SK-N-SH (cell line): ENCODE data around the gene DMD. TPM values are rescaled to one million over a fixed set of nuclear protein-coding genes. Genes with fewer than 3 reads are reported as not detected.

ENCODE experiments used
- CTCF ChIA-PET: fragments of 300-600, 350-600 bp; formaldehyde crosslinking; extraction: SDS; loops from one replicate; lab custom pipeline; 2021; lab: Yijun Ruan, JAX
- POLR2A ChIA-PET: fragments of 350-600 bp; sonication (Branson Sonifier 250); formaldehyde crosslinking; extraction: SDS; loops from one replicate; lab custom pipeline; 2020; ENCODE audit warnings: antibody characterized with exemption, inconsistent platforms; lab: Yijun Ruan, JAX
- DNase-seq: peaks from one replicate; pipeline ENCODE4 v3.0.0; 2012
- H2AFZ ChIP-seq: fragments of 200-600 bp; sonication (generic); 2 replicates; pipeline ENCODE4 v1.8.1; 2016; ENCODE audit warnings: antibody characterized with exemption, mild to moderate bottlenecking, low read depth
- H3F3A ChIP-seq: fragments of 200-600 bp; sonication (generic); replicated peaks from 2 replicates; pipeline ENCODE3; 2016; ENCODE audit warnings: antibody characterized with exemption, mild to moderate bottlenecking; ENCODE audit not compliant: insufficient read depth
- H3K27ac ChIP-seq, 2 experiments: fragments of 200-500 bp in 1 of 2; fragments of 200-600 bp in 1 of 2; sonication (Bioruptor generic) in 1 of 2; sonication (generic), shearing (Covaris generic) in 1 of 2; 2 replicates each; pipeline versions ENCODE4 v1.5.1 to v1.6.1; 2014 to 2016; ENCODE audit warnings: low read depth in 2 of 2, inconsistent platforms in 1 of 2, low read length in 1 of 2, mild to moderate bottlenecking in 1 of 2, mixed read lengths in 1 of 2
- H3K27me3 ChIP-seq: fragments of 200-600 bp; sonication (generic), shearing (Covaris generic); 2 replicates; pipeline ENCODE4 v1.6.1; 2016; ENCODE audit warnings: mixed run types; ENCODE audit not compliant: insufficient read depth
- H3K36me3 ChIP-seq, 2 experiments: fragments of 200-500 bp in 1 of 2; fragments of 200-600 bp in 1 of 2; sonication (Bioruptor generic) in 1 of 2; sonication (generic) in 1 of 2; replicated peaks in 1 of 2; 2 replicates each; pipeline versions ENCODE3 to v1.5.1; 2014 to 2016; ENCODE audit warnings: low read length in 1 of 2, mild to moderate bottlenecking in 1 of 2; ENCODE audit not compliant: insufficient read depth in 2 of 2, control insufficient read depth in 1 of 2
- H3K4me1 ChIP-seq, 2 experiments: fragments of 200-500 bp in 1 of 2; fragments of 200-600 bp in 1 of 2; sonication (Bioruptor generic) in 1 of 2; sonication (generic), shearing (Covaris generic) in 1 of 2; 2 replicates each; pipeline versions ENCODE4 v1.5.1 to v1.6.1; 2014 to 2016; ENCODE audit warnings: low read depth in 1 of 2, low read length in 1 of 2, mixed run types in 1 of 2; ENCODE audit not compliant: insufficient read depth in 2 of 2, control insufficient read depth in 1 of 2
- H3K4me2 ChIP-seq: fragments of 200-600 bp; sonication (generic), shearing (Covaris generic); 2 replicates; pipeline ENCODE4 v1.6.1; 2017; ENCODE audit warnings: mixed run types
- H3K4me3 ChIP-seq, 2 experiments: fragments of 200-500 bp in 1 of 2; fragments of 200-600 bp in 1 of 2; sonication (Bioruptor generic) in 1 of 2; sonication (generic), shearing (Covaris generic) in 1 of 2; 2 replicates each; pipeline versions ENCODE4 v1.5.1 to v1.8.1; 2014 to 2016; ENCODE audit warnings: low read depth in 2 of 2, inconsistent platforms in 1 of 2, low read length in 1 of 2, mild to moderate bottlenecking in 1 of 2, mixed read lengths in 1 of 2, moderate library complexity in 1 of 2
- H3K79me2 ChIP-seq: fragments of 200-600 bp; sonication (generic); 2 replicates; pipeline ENCODE4 v1.8.1; 2017; ENCODE audit warnings: mild to moderate bottlenecking; ENCODE audit not compliant: insufficient read depth
- H3K9ac ChIP-seq: fragments of 200-600 bp; sonication (generic); 2 replicates; pipeline ENCODE4 v1.6.1; 2017; ENCODE audit warnings: mixed run types
- H3K9me2 ChIP-seq: fragments of 200-600 bp; sonication (generic); 2 replicates; pipeline ENCODE4 v1.6.1; 2017; ENCODE audit warnings: mixed run types
- H3K9me3 ChIP-seq: fragments of 200-600 bp; sonication (generic); 2 replicates; pipeline ENCODE4 v1.6.1; 2017; ENCODE audit warnings: mixed run types, mild to moderate bottlenecking, moderate library complexity
- H4K20me1 ChIP-seq: fragments of 200-600 bp; sonication (generic); 2 replicates; pipeline ENCODE4 v1.6.1; 2017; ENCODE audit warnings: mild to moderate bottlenecking, mixed run types; ENCODE audit not compliant: insufficient read depth
- CHD2 ChIP-seq: fragments of 150-350 bp; IDR thresholded peaks from 2 replicates; pipeline ENCODE4 v1.6.1; 2018; ENCODE audit warnings: low read length; ENCODE audit not compliant: partially characterized antibody
- ELF1 ChIP-seq: IDR thresholded peaks from 2 replicates; pipeline ENCODE4 v1.4.0; 2012
- EP300 ChIP-seq, 2 experiments: IDR thresholded peaks; 2 replicates each; pipeline versions ENCODE4 v1.4.0 to v1.6.1; 2012; ENCODE audit warnings: borderline replicate concordance in 1 of 2, low read depth in 1 of 2, low read length in 1 of 2
- EZH2phosphoT487 ChIP-seq: fragments of 200-600 bp; sonication (generic); IDR thresholded peaks from 2 replicates; pipeline ENCODE4 v1.6.1; 2017; ENCODE audit warnings: low read depth, mixed run types, mild to moderate bottlenecking, antibody characterized with exemption, moderate library complexity, borderline replicate concordance
- FOXM1 ChIP-seq: IDR thresholded peaks from 2 replicates; pipeline ENCODE4 v1.4.0; 2012; ENCODE audit warnings: low read depth, mild to moderate bottlenecking
- GABPA ChIP-seq: IDR thresholded peaks from 2 replicates; pipeline ENCODE4 v1.4.0; 2012; ENCODE audit warnings: low read depth, mild to moderate bottlenecking
- GATA2 ChIP-seq: sonication (generic); formaldehyde crosslinking; IDR thresholded peaks from 2 replicates; pipeline ENCODE4 v1.5.0; 2020; ENCODE audit warnings: mild to moderate bottlenecking, missing genetic modification reagents
- MAX ChIP-seq: IDR thresholded peaks from 2 replicates; pipeline ENCODE4 v1.4.0; 2012; ENCODE audit warnings: low read depth
- MEF2A ChIP-seq: IDR thresholded peaks from 2 replicates; pipeline ENCODE4 v1.4.0; 2012; ENCODE audit warnings: low read depth, borderline replicate concordance
- NRF1 ChIP-seq: IDR thresholded peaks from 2 replicates; pipeline ENCODE4 v1.6.1; 2012; ENCODE audit warnings: low read depth, mild to moderate bottlenecking, low read length
- RAD21 ChIP-seq: IDR thresholded peaks from 2 replicates; pipeline ENCODE4 v1.6.1; 2012; ENCODE audit warnings: mild to moderate bottlenecking, low read length
- RCOR1 ChIP-seq: fragments of 150-350 bp; IDR thresholded peaks from 2 replicates; pipeline ENCODE4 v1.6.1; 2017; ENCODE audit warnings: antibody characterized with exemption, low read length
- RXRA ChIP-seq: IDR thresholded peaks from 2 replicates; pipeline ENCODE4 v1.4.0; 2012; ENCODE audit warnings: low read depth, mild to moderate bottlenecking, borderline replicate concordance
- TCF12 ChIP-seq: IDR thresholded peaks from 2 replicates; pipeline ENCODE4 v1.4.0; 2012
- WGBS: methylation state at CpG from one replicate; pipeline ENCODE4 v1.1.6; 2017; ENCODE audit warnings: low lambda C conversion rate; 5-methylcytosine and 5-hydroxymethylcytosine counted together
- polyA plus RNA-seq, 3 experiments: library from polyadenylated mRNA; depleted of rRNA; stranded (reverse); fragments of >200 nt; gene quantifications; 2 replicates each; pipeline ENCODE4 v1.2.3, GENCODE V29; 2012
- TF ChIP-seq, protein P1 (sequence below): IDR thresholded peaks from 2 replicates; pipeline ENCODE4 v1.4.0; 2012; ENCODE audit warnings: low read depth, borderline replicate concordance
- TF ChIP-seq, protein P2 (sequence below): fragments of 150-350 bp; IDR thresholded peaks from 2 replicates; pipeline ENCODE4 v1.6.1; 2017; ENCODE audit warnings: antibody characterized with exemption, low read length, low read depth, borderline replicate concordance
- TF ChIP-seq, protein P3 (sequence below): IDR thresholded peaks from 2 replicates; pipeline ENCODE4 v1.4.0; 2012; ENCODE audit warnings: low read depth, borderline replicate concordance
- TF ChIP-seq, protein P4 (sequence below): fragments of 200-600 bp; sonication (generic); IDR thresholded peaks from 2 replicates; pipeline ENCODE4 v1.6.1; 2017; ENCODE audit warnings: antibody characterized with exemption, mild to moderate bottlenecking, moderate library complexity
- TF ChIP-seq, protein P5 (sequence below): IDR thresholded peaks from 2 replicates; pipeline ENCODE4; 2012
- TF ChIP-seq, protein P6 (sequence below): fragments of 150-350 bp; IDR thresholded peaks from 2 replicates; pipeline ENCODE4 v1.6.1; 2016; ENCODE audit warnings: mild to moderate bottlenecking, low read depth, low read length

Gene DMD
- polyA plus RNA-seq, 1 of the 3 experiments (the other 2 are of a cell fraction): 3.9 TPM

- TF ChIP-seq, protein P1, sequence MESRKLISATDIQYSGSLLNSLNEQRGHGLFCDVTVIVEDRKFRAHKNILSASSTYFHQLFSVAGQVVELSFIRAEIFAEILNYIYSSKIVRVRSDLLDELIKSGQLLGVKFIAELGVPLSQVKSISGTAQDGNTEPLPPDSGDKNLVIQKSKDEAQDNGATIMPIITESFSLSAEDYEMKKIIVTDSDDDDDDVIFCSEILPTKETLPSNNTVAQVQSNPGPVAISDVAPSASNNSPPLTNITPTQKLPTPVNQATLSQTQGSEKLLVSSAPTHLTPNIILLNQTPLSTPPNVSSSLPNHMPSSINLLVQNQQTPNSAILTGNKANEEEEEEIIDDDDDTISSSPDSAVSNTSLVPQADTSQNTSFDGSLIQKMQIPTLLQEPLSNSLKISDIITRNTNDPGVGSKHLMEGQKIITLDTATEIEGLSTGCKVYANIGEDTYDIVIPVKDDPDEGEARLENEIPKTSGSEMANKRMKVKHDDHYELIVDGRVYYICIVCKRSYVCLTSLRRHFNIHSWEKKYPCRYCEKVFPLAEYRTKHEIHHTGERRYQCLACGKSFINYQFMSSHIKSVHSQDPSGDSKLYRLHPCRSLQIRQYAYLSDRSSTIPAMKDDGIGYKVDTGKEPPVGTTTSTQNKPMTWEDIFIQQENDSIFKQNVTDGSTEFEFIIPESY: no peak
- TF ChIP-seq ELF1 (no peak), TCF12 (no peak), FOXM1 (no peak), EZH2phosphoT487 (no peak), GATA2 (CRISPR knock-in tag) (no peak), EP300 (IDR thresholded peaks at IDR 0.05; ENCODE audit: borderline replicate concordance in 1 of 2, low read depth in 1 of 2, low read length in 1 of 2) (no peak)
- TF ChIP-seq, protein P2, sequence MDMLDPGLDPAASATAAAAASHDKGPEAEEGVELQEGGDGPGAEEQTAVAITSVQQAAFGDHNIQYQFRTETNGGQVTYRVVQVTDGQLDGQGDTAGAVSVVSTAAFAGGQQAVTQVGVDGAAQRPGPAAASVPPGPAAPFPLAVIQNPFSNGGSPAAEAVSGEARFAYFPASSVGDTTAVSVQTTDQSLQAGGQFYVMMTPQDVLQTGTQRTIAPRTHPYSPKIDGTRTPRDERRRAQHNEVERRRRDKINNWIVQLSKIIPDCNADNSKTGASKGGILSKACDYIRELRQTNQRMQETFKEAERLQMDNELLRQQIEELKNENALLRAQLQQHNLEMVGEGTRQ: no peak
- TF ChIP-seq, protein P3, sequence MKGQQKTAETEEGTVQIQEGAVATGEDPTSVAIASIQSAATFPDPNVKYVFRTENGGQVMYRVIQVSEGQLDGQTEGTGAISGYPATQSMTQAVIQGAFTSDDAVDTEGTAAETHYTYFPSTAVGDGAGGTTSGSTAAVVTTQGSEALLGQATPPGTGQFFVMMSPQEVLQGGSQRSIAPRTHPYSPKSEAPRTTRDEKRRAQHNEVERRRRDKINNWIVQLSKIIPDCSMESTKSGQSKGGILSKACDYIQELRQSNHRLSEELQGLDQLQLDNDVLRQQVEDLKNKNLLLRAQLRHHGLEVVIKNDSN: no peak
These were observed 78.8 kb downstream of the DMD start (continued) for GRCh38 chrX:33132569-33132968.

DNA sequence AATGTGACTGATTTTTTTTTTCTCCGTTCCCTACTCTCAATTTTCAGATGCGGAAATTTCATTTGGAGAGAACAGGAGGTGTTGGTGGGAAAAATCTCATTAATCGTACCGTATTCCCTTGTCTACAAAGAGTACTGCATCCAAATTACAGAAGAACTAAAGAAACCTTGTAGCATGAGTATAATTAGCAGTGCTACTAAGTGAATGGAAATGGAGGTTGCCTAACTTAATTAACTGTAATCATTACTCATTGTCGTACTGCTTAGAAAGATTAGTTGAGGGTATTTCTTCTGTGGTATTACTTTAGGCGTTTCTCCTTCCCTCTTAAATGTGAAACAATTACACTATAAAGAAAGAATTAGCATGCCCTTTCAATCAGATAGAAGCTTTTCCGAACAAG, 81.7 kb downstream of the DMD start:
- H3K27me3 ChIP-seq: no peaks in the 10 kb centered on the region
- no peak for TF ChIP-seq TCF12
- no peak for TF ChIP-seq GABPA
- TF ChIP-seq, protein P1: no peak
- TF ChIP-seq RCOR1: no peak
- TF ChIP-seq MAX: no peak
- TF ChIP-seq EP300 (IDR thresholded peaks at IDR 0.05; ENCODE audit: borderline replicate concordance in 1 of 2, low read depth in 1 of 2, low read length in 1 of 2): no peak
- TF ChIP-seq, protein P4, sequence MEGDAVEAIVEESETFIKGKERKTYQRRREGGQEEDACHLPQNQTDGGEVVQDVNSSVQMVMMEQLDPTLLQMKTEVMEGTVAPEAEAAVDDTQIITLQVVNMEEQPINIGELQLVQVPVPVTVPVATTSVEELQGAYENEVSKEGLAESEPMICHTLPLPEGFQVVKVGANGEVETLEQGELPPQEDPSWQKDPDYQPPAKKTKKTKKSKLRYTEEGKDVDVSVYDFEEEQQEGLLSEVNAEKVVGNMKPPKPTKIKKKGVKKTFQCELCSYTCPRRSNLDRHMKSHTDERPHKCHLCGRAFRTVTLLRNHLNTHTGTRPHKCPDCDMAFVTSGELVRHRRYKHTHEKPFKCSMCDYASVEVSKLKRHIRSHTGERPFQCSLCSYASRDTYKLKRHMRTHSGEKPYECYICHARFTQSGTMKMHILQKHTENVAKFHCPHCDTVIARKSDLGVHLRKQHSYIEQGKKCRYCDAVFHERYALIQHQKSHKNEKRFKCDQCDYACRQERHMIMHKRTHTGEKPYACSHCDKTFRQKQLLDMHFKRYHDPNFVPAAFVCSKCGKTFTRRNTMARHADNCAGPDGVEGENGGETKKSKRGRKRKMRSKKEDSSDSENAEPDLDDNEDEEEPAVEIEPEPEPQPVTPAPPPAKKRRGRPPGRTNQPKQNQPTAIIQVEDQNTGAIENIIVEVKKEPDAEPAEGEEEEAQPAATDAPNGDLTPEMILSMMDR: no peak
- TF ChIP-seq, protein P5, sequence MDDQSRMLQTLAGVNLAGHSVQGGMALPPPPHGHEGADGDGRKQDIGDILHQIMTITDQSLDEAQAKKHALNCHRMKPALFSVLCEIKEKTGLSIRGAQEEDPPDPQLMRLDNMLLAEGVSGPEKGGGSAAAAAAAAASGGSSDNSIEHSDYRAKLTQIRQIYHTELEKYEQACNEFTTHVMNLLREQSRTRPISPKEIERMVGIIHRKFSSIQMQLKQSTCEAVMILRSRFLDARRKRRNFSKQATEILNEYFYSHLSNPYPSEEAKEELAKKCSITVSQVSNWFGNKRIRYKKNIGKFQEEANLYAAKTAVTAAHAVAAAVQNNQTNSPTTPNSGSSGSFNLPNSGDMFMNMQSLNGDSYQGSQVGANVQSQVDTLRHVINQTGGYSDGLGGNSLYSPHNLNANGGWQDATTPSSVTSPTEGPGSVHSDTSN: no peak
- TF ChIP-seq, protein P3: no peak
- no peak for TF ChIP-seq RAD21
- TF ChIP-seq, protein P6, sequence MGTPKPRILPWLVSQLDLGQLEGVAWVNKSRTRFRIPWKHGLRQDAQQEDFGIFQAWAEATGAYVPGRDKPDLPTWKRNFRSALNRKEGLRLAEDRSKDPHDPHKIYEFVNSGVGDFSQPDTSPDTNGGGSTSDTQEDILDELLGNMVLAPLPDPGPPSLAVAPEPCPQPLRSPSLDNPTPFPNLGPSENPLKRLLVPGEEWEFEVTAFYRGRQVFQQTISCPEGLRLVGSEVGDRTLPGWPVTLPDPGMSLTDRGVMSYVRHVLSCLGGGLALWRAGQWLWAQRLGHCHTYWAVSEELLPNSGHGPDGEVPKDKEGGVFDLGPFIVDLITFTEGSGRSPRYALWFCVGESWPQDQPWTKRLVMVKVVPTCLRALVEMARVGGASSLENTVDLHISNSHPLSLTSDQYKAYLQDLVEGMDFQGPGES: no peak
- no peak for TF ChIP-seq CHD2
- no peak for TF ChIP-seq RXRA
- TF ChIP-seq NRF1: no peak
- no peak for TF ChIP-seq EZH2phosphoT487
- TF ChIP-seq MEF2A: no peak
- TF ChIP-seq, all 33 proteins: peak for 0
- H3F3A ChIP-seq: no peaks in the 10 kb centered on the region
- H2AFZ ChIP-seq: no peak overlapping the region
- no peaks in the 10 kb centered on the region for H3K9me3 ChIP-seq
- no peaks in the 10 kb centered on the region for H3K4me1 ChIP-seq
- H4K20me1 ChIP-seq: no peaks in the 10 kb centered on the region
- CTCF ChIA-PET: no interaction called here
- no peaks in the 10 kb centered on the region for H3K79me2 ChIP-seq
- no peak overlapping the region for H3K27ac ChIP-seq
- 50% methylated on average over 7 of the region's 7 CpGs for WGBS
- H3K36me3 ChIP-seq: no peaks in the 10 kb centered on the region
- no peak overlapping the region for H3K4me3 ChIP-seq
- H3K9me2 ChIP-seq: no peaks in the 10 kb centered on the region
- DNase-seq: no peak
- no peak overlapping the region for H3K9ac ChIP-seq
- POLR2A ChIA-PET: no interaction called here
- H3K4me2 ChIP-seq: no peak overlapping the region
